ENCODE data around the gene SOAT2.

DNA sequence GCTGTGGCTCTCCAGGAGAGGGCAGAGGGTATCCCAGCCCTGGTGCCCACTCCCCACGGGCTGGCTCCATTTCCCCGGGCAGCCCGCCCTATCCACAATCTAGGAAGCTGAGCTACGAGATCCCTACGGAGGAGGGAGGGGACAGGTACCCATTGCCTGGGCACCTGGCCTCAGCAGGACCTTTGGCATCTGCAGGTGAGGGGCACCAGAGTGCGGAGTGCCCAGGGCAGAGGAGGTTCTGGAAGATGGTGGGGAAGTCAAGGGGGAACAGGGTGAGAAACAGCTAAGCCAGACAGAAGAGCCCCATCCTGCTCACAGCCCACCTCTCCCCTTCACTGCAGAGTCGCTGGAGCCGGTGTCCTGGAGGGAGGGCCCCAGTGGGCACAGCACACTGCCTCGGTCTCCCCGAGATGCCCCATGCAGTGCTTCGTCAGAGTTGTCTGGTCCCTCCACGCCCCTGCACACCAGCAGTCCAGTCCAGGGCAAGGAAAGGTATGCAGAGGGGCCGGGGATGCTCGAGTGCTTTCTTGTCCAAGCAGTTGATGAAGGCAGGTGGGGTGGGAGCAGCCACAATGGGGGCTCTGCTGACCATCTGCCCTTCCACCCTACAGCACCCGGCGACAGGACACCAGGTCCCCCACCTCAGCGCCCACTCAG, 43.1 kb upstream of the SOAT2 start:
- TF ChIP-seq, protein P1, sequence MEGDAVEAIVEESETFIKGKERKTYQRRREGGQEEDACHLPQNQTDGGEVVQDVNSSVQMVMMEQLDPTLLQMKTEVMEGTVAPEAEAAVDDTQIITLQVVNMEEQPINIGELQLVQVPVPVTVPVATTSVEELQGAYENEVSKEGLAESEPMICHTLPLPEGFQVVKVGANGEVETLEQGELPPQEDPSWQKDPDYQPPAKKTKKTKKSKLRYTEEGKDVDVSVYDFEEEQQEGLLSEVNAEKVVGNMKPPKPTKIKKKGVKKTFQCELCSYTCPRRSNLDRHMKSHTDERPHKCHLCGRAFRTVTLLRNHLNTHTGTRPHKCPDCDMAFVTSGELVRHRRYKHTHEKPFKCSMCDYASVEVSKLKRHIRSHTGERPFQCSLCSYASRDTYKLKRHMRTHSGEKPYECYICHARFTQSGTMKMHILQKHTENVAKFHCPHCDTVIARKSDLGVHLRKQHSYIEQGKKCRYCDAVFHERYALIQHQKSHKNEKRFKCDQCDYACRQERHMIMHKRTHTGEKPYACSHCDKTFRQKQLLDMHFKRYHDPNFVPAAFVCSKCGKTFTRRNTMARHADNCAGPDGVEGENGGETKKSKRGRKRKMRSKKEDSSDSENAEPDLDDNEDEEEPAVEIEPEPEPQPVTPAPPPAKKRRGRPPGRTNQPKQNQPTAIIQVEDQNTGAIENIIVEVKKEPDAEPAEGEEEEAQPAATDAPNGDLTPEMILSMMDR (IDR thresholded peaks at IDR 0.05) = no peak
- TF ChIP-seq POLR2A (IDR thresholded peaks at IDR 0.05) = no peak

Data from transverse colon (tissue), 3 donors.